Smooth muscle cell of the brain vasculature (primary cell): ENCODE data around the gene SCRT2.

Experiments
- DNase-seq: peaks from one replicate; pipeline ENCODE4 v3.0.0-alpha.2; 2012; ENCODE audit warnings: low read depth, low spot score

SCRT2 gene

DNA sequence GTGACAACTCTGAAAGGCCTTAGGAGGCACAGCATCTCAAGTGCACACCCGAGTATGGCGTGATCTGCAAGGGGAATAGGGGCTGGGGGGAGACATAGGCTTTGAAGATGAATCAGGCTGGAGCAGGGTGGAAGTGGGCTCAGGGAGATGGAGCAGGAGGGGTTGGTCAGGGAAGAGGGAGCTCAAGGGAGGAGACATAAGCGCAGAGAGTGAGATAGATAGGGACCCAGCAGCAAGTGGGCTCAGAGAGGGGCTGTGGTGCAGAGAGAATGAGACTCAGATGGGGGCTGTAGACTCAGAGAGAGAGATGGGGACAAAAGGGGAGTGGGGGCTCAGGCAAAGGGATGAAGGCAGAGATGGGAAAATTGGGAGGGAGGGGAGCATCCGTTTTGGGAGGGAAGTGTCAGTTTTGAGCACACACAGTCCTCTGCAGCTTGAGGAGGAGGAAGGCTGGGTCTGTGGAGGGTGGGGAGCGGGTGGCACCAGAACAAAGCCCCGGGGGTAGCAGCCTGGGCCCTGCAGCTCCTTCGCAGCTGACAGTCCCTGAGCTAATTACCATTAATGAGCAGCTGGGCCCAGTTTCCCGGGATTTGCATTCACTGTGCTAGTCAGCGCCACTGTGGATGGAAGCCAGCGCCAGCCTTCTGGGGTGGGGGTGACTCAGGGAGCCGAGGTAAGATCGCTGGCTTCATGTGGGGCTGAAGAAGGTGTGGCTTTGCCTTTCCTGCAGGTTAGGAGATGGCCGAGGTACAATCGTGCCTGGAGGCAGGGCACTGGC lies 41.3 kb downstream of the SCRT2 start:
- no peak for DNase-seq

- no peak for DNase-seq
Observed at GRCh38 chr20:631101-631500, 44.5 kb downstream of the SCRT2 start.

GRCh38 chr20:626579-626978 lies 49.0 kb downstream of the SCRT2 start:
- DNase-seq = no peak

DNA sequence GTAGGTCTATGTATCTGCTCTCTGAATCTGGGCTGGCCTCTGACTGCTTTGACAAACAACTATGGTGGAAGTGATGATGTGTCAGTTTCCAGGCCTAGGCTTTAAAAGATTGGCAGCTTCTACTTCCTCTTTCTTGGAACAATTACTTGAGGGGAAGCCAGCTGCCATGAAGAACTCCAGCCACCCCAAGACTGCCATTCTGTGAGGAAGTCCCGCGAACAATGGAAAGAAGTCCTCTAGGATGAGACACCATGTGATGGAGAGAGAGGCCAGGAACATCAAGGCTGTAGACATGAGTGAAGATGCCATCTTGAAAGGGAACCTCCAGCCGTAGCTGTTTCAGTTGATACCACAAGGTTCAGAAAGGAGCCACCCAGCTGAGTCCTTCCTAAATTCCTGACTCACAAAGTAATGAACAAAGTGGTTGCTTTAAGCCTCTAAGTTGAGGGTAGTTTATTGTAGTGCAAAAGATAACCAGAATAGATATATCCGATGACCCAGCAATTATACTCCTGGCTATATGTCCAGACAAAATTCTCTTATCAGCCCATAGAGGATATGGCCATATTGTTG lies 50.2 kb downstream of the SCRT2 start:
- no peak for DNase-seq

- DNase-seq = no peak
Observed at GRCh38 chr20:623704-624103, 51.9 kb downstream of the SCRT2 start.

GRCh38 chr20:623021-623420 lies 52.6 kb downstream of the SCRT2 start:
- DNase-seq = no peak

GRCh38 chr20:622161-622560 lies 53.4 kb downstream of the SCRT2 start:
- no peak for DNase-seq

DNA sequence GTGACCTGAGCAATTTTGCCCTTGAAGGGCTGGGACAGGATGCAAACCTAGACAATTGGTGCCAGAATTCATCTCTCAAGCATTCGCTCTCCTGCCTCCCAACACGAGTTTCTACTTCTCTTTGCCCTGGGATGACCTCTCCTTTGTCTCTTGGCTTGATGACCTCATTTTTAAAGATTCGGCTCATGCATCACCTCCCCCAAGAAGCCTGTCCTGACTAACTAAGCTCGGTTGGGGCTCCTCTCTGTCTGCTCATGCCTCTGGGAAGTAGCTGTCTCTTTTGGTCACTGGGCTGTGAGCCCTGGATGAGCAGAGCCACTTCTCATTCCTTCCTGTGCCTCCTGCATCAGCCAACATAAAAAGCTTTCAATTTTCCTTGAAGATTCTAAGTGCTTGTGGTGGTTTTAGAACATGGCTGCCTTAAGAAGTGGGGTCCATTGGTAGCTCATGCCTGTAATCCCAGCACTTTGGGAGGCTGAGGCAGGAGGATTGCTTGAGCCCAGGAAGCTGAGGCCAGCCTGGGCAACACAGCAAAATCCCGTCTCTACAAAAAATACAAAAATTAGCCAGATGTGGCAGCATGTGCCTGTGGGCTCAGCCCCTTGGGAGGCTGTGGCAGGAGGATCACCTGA lies 54.4 kb downstream of the SCRT2 start:
- no peak for DNase-seq

DNA sequence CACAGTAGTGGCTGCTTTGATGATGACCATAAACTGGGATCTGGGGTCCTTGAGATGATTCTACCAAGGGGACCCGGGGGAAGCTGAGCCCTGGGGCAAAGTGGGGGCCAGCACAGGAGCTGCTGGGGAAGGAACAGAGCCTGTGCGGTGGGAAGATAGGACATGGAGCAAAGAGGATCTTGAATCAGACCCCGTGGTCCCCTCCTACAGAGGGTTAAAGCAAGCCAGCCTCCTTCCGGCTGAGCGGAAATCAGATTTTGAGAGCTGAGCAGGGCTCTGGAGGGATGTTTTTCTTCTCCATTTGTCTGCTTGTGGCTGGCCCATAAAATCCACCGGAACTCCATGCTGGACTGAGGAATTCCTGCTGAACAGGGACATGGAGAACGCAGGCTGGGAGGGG lies 55.4 kb downstream of the SCRT2 start:
- DNase-seq = no peak

DNA sequence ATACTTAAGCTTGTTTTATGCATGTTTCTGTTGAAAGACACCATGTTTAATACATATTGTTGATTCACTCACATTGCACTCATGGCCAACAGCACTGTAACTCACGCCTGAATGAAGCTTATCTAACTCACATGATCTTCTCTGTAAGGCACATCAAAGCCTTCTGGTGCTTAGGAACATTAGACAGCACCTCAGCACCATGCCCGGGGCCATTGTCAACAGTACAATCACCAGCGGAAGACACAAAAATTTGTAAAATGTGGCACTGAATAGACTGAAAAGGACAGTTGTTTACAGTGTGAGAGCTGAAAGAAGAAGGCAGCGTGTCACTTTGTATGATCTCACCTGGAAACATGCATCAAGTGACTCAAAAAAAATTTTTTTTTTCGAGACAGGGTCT lies 56.6 kb downstream of the SCRT2 start:
- DNase-seq = no peak

DNA sequence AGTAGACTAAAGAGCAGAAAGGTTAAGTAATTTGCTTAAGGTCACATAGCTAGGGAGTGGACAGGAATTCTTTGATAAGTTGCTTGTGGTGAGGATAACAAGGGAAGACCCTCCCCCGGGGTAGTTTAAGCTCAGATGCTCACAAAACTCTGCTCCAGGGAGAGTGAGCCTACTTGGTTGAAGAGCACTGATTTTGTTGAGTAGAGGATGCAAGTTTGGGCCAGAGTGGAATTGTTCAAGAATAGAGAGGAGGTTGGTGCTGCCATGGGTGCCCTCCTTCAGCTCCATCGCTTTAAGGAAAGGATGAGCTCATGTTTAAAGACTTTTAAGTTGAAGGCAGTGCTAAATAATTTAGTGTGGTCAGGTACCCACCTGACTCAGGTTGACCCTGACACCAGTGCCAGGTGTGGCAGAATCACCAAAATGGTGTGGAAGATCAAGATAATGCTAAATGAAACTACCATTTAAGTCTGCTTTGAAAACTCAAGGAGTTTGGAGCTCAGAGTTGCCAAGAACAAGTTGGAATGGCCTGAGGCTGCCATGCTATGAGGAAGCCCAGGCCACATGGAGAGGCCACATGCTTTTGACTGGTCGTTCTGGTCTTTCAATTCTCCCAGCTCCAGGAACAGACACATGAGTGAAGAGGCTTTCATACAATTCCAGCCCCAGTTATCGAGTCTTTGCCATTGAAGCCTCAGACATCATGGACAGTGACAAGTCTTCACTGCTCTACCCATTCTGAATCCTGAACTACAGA lies 57.5 kb downstream of the SCRT2 start:
- DNase-seq = no peak

DNA sequence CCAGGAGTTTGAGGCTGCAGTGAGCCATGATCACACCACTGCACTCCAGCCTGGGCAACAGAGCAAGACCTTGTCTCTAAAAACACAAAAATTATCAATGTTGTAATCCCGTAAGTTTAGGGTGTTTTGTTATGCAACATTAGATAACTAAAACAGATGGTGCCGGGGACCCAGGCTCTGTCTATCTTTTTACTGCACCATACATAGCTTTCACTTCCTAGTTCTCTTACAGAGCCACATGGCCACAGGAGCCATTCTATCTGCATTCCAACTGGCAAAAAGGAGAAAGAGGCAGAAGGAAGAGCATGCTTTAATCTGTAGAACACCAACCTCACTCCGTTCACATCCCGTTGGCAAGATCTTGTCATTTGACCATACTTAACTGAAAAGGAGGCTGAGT lies 60.1 kb downstream of the SCRT2 start:
- DNase-seq = no peak

GRCh38 chr20:611843-612185 lies 63.8 kb downstream of the SCRT2 start:
- DNase-seq = no peak
